GM21390 (cell line): ENCODE measurements around the gene BTG3.

Experiments used
- ATAC-seq: cut with Tn5 transposase; IDR thresholded peaks from one replicate; pipeline ENCODE4 v1.9.1; 2021; ENCODE audit not compliant: unreplicated experiment

BTG3 gene, protein sequence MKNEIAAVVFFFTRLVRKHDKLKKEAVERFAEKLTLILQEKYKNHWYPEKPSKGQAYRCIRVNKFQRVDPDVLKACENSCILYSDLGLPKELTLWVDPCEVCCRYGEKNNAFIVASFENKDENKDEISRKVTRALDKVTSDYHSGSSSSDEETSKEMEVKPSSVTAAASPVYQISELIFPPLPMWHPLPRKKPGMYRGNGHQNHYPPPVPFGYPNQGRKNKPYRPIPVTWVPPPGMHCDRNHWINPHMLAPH

DNA sequence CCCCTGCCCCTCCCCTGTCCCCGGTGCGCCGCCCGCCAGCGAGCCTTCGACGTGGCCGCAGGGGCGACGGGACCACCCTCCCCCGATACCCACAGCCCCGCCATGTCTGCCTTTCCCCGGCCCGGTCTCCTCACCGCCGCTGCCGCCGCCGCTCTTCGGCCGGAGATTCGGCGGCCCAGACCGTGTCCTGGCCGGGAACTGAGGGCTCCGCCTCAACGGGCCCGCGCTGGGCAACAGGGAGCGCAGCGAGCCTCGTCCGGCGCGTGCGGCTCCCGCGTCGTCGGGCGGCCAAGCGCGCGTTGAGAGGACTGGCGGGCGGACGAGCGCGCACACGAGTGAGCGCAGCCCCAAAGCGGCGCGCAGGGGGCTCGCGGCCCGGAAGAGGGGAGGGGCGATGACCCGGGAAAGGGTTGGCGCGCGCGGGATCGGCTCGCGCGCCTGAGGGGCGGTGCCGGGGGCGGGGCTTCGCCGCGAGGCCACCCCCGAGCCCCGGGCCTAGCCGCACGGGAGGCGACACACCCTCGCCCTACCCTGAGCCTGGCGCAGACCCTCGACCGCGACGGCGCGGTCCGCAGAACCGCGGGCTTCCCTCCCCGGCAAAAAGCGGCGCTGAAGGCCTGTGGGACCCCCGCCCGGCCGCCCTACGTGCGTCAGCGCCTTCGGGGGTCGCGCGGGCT is at the start of gene BTG3:
Gene BTG3, minus strand, starts transcription at position 337 of the 677 bp plus-strand sequence. CDS start 3,757 bp downstream, outside the sequence.
- peak; percentile 72 for ATAC-seq

- ATAC-seq: no peak
Measured at GRCh38 chr21:17660862-17661261, 48.2 kb upstream of the BTG3 start.

- no peak for ATAC-seq
Measured at GRCh38 chr21:17660452-17660851, 47.8 kb upstream of the BTG3 start.

GRCh38 chr21:17658931-17659330 is 46.2 kb upstream of the BTG3 start:
- no peak for ATAC-seq

GRCh38 chr21:17651526-17651925 is 38.8 kb upstream of the BTG3 start:
- no peak for ATAC-seq

DNA sequence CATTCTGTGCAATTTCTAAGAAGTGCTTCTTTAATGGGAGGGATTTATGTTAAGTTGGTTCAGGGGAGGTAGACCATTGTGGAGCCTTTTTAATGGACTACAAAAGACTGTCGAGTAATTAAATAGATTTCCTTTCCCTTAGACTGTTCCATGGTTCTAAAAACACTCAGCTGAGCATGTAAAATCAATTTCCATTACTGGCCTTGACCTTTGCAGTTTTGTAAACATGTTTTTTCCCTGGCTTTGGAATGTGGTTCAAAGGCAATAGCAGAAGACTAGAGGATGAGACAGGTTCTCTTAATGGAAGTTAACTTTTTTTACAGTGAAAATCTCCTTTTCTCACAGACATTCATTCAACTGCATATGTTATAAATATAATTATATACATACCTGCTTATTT is 37.6 kb upstream of the BTG3 start:
- no peak for ATAC-seq

- ATAC-seq: no peak
Measured at GRCh38 chr21:17646790-17647189, 34.1 kb upstream of the BTG3 start.

DNA sequence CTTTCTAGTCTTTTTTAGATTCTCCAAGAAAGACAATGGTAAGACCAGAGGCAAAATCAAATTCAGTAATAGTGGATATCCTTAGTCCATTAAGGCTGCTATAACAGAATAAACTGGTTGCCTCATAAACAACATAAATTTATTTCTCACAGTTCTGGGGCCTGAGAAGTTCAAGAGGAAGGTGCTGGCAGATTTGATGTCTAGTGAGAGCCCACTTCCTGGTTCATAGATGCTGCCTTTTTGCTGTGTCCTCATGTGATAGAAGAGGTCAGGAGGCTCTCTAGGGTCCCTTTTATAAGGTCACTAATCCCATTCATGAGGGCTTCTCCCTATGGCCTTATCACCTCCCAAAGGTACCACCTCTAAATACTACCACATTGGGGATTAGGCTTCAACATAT is 31.5 kb upstream of the BTG3 start:
- ATAC-seq: no peak

GRCh38 chr21:17640821-17641220 is 28.1 kb upstream of the BTG3 start:
- no peak for ATAC-seq

DNA sequence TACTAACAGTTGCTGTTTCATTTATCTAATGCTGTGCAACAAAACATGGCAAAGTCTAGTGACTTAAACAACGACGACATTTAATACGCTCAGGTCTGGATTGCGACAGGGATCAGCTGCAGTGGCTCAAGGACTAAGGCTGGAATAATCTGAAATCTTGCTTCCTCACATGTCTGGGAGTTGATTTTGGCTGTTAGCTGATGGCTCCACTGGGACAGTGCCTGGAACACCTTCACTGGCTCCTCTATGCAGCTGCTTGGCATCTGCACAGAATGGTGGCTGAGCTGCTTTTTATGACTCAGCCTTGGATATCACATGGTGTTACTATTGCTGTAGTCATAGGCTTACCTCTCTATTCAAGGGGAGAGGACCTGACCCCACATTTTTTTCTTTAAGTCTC is 24.0 kb upstream of the BTG3 start:
- no peak for ATAC-seq

DNA sequence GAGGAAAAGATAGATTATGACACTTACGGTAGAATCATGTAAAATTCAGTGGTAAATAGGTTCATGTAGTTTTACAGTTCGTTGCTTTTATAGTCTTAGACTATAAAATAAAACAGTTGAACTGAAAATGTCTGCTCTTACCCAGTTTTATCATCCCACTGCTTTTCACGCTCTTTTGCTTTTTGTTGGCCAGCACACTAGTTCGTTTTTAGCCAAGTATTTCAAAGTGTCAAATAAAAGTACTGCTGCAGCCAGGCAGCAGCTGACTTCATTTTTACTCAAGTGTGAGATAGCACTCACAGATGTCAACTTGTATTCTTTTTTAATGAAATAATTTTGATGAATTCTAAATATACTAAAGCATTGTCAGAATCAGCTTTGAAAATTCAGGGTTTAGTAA is 18.5 kb upstream of the BTG3 start:
- no peak for ATAC-seq

GRCh38 chr21:17622018-17622417 is 9.3 kb upstream of the BTG3 start:
- ATAC-seq: no peak

DNA sequence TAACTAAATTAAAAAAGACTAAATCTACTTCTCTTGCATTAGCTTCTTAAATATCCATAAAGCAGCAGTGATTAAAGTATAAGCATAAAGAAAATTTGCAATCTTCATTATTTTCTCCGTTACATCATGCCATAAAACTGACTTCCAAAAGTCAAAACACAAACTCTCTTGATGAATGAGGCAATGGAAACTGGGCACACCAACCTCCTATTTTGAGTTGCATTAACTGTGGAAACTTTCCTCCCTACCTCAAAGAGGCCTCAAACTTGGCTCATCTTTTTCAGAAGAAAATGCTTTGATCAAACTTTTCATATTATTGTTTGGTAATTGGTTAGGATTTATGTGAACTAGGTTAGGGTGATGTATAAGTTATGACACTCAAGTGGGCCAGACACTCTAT is 4.1 kb upstream of the BTG3 start:
- no peak for ATAC-seq

DNA sequence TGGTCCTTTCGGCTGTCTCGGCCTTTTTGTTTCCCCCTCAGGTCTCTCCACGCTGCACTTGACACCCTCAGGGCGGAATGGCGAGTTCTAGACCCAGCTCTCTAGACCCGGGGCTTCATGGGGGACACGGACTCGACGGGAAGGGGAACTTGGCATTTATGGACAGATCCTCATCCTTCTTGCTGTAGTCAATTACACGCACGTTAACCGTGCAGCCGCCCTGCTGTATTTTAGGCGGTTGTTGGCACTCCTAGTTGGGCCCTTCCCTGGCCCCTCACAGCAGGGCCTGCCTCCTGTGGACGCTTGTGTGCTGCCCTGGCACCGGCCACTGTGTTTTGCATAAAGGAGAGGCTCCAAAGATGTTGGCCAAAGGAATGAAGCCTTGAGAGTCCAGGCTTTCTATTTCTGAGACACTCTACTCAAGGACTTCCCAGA is 558 bp upstream of the BTG3 start:
- peak; percentile 6 for ATAC-seq

DNA sequence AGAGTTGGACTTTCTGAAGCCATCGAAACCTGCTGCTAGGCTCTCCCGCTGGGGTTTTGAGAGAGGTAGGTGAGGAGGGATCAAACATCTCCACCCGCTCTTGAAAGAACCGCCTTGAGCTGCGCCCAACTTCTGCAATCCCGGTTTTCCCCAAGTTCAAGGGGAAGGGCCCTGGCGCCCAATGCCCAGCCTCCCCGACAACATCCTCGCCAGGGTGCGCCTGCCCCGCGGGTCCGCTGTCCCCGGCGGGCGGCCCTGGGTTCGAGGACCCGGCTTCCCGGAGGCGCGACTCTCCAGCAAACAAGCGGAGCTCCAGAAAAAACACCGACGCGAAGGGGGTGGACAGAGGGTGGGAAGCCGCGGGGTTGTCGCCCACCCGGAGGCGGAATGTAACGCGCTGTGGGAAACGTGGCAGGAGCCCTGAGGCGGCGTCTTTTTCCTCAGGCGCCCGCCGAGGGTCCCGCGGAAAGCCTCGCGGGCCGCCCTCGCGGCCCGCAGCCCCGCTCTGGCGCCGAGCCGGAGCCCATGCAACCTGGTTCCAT is 607 bp downstream of the BTG3 start:
- peak; percentile 3 for ATAC-seq

DNA sequence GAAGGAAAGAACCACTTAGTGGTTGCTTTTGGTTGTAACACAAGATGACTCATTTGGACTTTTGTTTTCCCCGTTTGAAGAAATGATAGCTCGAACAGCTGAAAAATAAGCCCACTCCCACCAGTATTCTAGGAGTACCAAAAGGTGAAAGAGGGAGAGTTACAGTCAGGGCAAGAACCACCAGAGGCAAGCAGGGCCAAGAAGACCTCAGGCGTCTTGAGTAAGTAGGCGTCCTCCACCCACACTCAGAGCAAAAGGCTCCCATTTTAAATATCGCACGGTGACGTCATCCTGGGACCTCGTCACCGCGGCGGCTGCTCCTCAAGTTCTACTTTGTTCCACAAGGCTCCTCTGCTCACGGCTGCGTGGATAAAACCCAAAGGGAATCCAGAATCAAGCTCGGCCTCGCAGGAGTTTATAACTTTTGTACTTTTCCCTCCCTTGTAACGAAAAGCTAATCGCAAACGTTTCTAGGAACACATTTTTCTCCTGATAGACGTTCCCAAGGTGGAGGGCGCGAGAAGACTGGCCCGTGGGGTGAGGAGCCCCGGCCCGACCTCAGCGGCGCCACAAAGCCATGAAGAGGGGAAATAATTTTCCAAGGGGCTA is 1.2 kb downstream of the BTG3 start:
- peak; percentile 59 for ATAC-seq

DNA sequence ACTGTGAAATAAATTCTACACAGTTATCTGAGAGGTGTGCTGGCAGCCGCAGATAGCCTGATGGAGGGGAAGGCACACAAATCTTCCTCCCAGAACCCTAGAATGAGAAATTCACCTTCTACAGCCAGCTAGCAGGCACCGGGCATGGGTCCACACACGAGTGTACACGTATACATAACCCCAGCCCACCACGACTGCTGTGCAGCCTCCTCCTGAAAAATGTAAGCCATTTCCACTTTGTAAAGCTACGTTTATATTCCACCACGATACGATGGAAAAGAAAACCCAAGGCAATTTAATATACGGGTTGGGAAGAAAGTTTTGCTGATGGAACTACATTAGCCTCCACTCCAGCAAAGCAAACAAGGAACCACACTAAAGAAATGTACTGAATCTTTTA is 1.8 kb downstream of the BTG3 start:
- no peak for ATAC-seq

DNA sequence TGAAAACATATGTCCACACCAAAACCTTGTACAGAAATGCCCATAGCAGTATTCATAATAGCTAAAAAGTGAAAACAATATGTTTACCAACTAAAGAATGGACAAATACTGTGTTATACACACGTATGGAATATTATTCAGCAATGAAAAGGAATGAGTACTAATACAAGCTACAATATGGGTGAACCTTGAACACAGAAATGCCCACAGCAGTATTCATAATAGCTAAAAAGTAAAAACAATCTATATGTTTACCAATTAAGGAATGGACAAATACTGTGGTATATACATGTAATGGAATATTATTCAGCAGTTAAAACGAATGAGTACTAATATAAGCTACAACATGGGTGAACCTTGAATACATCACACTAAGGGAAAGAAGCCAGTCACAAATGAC is 3.0 kb downstream of the BTG3 start:
- ATAC-seq: no peak

DNA sequence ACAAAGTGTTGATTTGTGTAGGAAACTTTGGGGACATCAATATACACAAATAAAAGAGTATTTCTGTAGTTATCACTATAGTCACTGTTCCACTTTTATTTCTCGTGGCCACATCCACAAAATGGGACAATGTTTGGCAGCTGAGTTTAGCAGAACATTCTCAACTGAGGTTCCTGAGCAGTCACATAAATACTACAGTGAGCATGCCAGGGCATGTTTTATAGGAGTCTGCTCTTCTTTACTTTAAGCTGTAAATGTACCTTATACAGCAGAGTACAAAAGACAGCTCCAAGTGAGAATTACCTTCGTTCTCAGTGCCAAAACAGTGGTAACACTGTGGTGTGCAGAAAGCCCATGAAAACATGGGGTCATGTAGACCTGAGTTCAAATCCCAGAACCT is 5.0 kb downstream of the BTG3 start:
- ATAC-seq: no peak

GRCh38 chr21:17602874-17603273 is 9.8 kb downstream of the BTG3 start:
- no peak for ATAC-seq

- peak; percentile 79 for ATAC-seq
Measured at GRCh38 chr21:17598437-17598836, 14.3 kb downstream of the BTG3 start.

- ATAC-seq: no peak
Measured at GRCh38 chr21:17597680-17598079, 15.0 kb downstream of the BTG3 start.
